Measurements from ENCODE around the gene BTNL9. TPM values are rescaled to one million over a fixed set of nuclear protein-coding genes. Genes with fewer than 3 reads are reported as not detected.
"Not testable (repeated sequence)": the region's sequence is repeated elsewhere in the genome, so short reads cannot be mapped to it uniquely, and the experiment has no call there.

BTNL9 gene
- total RNA-seq, 1 donor from 2014 or later = 26.0 TPM

GRCh38 chr5:181060924-181061323 lies 20.9 kb downstream of the BTNL9 start:
- no peak for DNase-seq (ENCODE audit: low spot score)

GRCh38 chr5:181061645-181062044 lies 21.6 kb downstream of the BTNL9 start:
- DNase-seq (ENCODE audit: low spot score) = no peak

DNA sequence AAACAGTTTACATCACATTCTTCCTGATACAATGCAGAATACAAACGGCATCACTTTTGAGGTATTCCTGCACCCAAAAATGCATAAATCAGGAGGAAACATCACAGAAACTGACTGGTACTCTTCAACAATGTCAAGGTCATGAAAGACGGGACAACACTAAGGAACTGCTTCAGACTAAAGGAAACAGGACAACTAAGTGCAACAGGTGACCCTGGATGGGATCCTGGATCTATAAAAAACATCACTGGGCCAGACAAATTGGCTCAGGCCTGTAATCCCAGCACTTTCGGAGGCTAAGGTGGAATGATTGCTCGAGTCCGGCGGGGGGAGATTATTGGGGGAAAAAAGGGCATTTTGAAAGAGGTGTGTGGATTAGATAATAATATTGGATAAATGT lies 22.6 kb downstream of the BTNL9 start:
- DNase-seq (ENCODE audit: low spot score) = no peak

DNA sequence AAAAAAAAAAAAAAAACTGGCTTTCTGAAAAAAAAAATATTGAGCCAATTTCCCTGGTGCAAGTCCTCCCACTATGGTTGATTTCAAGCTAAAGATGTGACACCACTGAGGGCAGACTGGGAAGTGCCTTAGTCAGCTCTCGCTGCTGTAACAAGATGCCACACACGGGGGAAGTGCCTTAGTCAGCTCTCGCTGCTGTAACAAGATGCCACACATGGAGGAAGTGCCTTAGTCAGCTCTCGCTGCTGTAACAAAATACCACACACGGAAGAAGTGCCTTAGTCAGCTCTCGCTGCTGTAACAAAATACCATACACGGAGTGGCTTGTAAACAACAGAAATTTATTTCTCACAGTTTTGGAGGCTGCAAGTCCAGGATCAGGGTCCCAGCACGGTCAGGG lies 23.4 kb downstream of the BTNL9 start:
- DNase-seq (ENCODE audit: low spot score) = no peak

DNA sequence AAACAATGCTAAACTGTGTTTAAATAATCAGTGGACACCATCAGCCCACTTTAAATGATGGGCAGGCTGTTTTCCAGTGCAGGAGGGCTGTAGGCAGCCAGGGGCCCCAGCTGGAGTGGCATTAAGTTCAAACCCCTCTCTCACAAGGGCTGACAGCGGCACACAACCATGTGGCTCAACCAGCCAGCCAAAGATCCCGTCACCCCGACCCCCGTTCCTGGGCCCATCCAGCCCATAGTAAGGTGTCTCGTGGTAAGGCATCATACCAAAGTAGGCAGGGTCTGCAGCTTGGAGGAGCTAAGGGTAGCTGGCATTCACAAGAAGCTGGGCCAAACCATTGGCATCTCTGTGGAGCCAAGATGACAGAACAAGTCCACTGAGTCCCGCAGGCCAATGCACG lies 24.9 kb downstream of the BTNL9 start:
- no peak for DNase-seq (ENCODE audit: low spot score)

- no peak for DNase-seq (ENCODE audit: low spot score)
Observed at GRCh38 chr5:181069767-181070491, 29.9 kb downstream of the BTNL9 start.

DNA sequence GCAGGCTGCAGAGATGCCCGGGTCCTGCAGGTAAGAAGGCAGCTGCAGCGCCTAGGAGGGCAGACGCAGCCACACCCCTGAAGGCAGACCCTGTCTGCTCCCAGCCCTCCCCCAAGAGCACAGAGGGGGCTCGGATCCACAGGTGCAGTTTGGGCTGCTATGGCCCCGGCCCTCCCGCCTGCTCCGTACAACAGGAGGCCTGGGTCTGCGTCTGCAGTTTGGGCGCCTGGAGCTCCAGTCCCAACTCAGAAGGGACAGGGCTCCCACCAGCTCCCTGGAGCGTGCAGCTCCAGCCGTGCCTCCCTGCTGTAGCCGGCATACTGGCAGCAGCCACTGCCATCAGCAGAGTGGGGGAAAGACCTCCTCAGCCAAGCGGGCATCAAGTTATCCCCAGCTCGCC lies 30.5 kb downstream of the BTNL9 start:
- DNase-seq (ENCODE audit: low spot score) = no peak

DNA sequence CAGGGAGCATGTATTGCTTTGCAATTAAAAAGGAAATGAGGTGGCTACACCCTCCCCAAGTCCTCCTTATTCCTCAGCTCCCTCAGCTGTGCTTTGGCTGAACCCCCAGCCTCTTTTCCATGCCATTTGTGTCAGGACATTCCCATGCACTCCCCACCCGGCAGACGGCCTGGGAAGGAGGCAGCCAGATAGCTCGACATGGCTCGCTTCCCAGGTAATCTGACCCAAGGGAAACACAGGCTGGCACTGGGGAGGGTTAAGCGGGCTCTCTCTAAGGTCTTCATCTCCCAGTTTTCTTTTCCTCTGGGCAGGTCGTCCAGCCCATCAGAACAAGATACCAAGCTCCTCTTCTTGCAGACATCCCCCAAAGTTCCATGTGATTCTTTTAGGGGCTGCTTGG lies 31.2 kb downstream of the BTNL9 start:
- DNase-seq (ENCODE audit: low spot score) = no peak

DNA sequence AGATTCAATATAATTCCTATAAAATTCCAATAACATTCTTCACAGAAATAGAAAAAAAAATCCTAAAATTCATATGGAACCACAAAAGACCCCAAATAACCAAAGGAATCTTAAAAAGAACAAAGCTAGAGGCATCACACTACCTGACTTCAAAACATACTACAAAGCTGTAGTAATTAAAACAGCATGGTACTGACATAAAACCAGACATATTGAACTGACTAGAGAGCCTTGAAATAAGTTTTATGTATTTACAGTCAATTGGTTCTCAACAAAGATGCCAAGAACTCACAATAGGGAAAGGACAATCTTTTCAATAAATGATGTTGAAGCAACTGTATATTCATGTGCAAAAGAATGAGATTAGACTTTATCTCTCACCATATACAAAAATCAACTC lies 36.9 kb downstream of the BTNL9 start:
- no peak for DNase-seq (ENCODE audit: low spot score)

GRCh38 chr5:181081989-181082388 lies 41.9 kb downstream of the BTNL9 start:
- no peak for DNase-seq (ENCODE audit: low spot score)

GRCh38 chr5:181084621-181085195 lies 44.6 kb downstream of the BTNL9 start:
- no peak for DNase-seq (ENCODE audit: low spot score)

- DNase-seq (ENCODE audit: low spot score) = no peak
Observed at GRCh38 chr5:181086026-181086883, 46.2 kb downstream of the BTNL9 start.

DNA sequence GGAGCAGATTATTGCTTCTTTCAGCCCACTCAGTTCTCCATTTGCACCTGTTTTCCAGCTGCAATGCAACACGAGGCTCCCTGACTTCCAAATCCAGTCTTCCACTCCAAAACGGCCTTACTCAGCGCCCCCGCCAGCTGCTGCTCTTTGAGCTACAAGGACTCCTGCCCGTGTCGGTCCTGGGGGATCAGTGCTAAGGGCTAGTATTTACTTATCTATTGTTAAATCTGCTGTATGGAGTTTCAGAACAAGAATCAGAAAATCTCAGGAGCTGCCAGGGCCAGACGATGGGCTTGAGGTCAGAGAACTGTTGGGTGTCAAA lies 46.8 kb downstream of the BTNL9 start:
- no peak for DNase-seq (ENCODE audit: low spot score)

GRCh38 chr5:181087309-181087708 lies 47.2 kb downstream of the BTNL9 start:
- DNase-seq (ENCODE audit: low spot score) = no peak

GRCh38 chr5:181088289-181088688 lies 48.2 kb downstream of the BTNL9 start:
- DNase-seq (ENCODE audit: low spot score) = no peak

DNA sequence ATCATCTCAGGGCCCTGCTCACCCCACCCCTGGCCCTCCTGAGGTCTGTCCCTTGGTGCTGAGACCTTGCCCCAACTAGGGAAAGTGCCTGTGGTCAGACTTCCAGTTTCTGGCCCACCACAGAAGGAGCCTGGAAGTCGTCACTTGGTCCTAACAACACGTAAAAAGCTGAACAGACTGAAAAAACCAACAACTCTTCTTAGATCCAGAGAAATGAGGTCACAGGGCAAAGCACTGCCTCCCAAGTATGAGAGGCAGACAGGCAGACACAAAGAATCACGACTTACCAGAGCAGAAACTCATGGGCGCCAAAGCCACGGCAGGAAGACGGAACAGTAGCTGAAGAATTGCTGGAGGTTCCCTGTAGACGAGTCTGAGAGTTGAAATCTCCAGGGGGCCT lies 52.4 kb downstream of the BTNL9 start:
- DNase-seq (ENCODE audit: low spot score) = no peak

- not testable (repeated sequence) for DNase-seq (ENCODE audit: low spot score)
Observed at GRCh38 chr5:181095162-181095561, 55.1 kb downstream of the BTNL9 start.

- not testable (repeated sequence) for DNase-seq (ENCODE audit: low spot score)
Observed at GRCh38 chr5:181096721-181097382, 56.8 kb downstream of the BTNL9 start.

DNA sequence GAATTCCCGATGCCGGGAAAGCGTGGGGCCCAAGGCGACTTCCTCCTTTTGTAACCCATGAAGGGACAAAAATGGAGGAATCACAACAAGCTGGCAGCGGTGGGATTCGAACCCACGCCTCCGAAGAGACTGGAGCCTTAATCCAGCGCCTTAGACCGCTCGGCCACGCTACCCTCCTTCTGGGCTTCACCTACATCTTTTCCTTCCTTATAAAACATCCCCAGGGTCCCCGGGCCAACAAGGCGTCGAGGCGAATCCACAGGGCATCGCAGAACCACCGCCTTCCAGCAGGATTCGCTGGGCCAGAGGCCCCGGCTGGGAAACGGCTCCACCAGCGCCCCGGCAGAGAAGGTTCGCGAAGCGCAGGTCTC lies 57.3 kb downstream of the BTNL9 start:
- DNase-seq (ENCODE audit: low spot score) = not testable (repeated sequence)

- not testable (repeated sequence) for DNase-seq (ENCODE audit: low spot score)
Observed at GRCh38 chr5:181097759-181098491, 57.9 kb downstream of the BTNL9 start.

- DNase-seq (ENCODE audit: low spot score) = no peak
Observed at GRCh38 chr5:181098762-181099601, 58.9 kb downstream of the BTNL9 start.
